AG09309 (cell line): ENCODE data around the gene DCUN1D3.
A peak's percentile ranks its signal among the peaks of the same experiment; 100 is the strongest.
"Not testable (repeated sequence)": the region's sequence is repeated elsewhere in the genome, so short reads cannot be mapped to it uniquely, and the experiment has no call there.

Source experiments
- DNase-seq: peaks from one replicate; pipeline ENCODE4 v3.0.0-alpha.2; 2010; ENCODE audit warnings: low read depth
- H3K4me3 ChIP-seq: 2 replicates; pipeline ENCODE4 v1.5.1; 2011; ENCODE audit warnings: mild to moderate bottlenecking, low read depth, low read length, moderate library complexity; ENCODE audit not compliant: control insufficient read depth
- CTCF ChIP-seq: IDR thresholded peaks from 2 replicates; pipeline ENCODE4 v1.5.1; 2011; ENCODE audit warnings: mild to moderate bottlenecking, low read depth, low read length, inconsistent platforms; ENCODE audit not compliant: insufficient read depth, control insufficient read depth; ENCODE audit errors: missing control alignments

The DCUN1D3 gene

GRCh38 chr16:20811889-20812439, 88.2 kb downstream of the DCUN1D3 start:
- no peak for TF ChIP-seq CTCF
- DNase-seq, result no peak
- H3K4me3 ChIP-seq, result no peak overlapping the region

DNA sequence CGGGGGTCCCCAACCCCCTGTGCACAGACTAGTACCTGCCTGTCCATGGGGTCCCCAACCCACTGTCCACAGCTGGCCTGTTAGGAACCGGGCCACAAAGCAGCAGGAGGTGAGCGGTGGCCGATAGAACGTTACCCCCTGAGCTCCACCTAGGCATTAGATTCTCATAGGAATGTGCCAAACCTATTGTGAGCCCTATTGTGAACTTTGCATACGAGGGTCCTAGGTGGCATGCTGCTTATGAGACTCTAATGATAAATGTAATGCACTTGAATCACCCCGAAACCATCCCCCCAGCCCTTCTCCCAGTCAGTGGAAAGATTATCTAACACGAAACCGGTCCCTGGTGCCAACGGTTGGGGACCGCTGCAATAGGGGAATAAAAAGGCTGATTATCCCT, 92.3 kb downstream of the DCUN1D3 start:
- DNase-seq, result no peak
- no peak for TF ChIP-seq CTCF
- H3K4me3 ChIP-seq, result no peak overlapping the region

- peak within 1 kb of the TSS; percentile 82 for H3K4me3 ChIP-seq
- peak; percentile 74 for TF ChIP-seq CTCF
- DNase-seq, result peak; percentile 61
Observed at GRCh38 chr16:20806168-20807050, 93.7 kb downstream of the DCUN1D3 start, which contains the start of the genes ERI2 and REXO5. Gene ERI2 (minus strand): TSS chr16:20806472. CDS start chr16:20806430, 42 bp downstream. Gene REXO5 (plus strand): TSS chr16:20806527. CDS start chr16:20806954, 427 bp downstream.

DNA sequence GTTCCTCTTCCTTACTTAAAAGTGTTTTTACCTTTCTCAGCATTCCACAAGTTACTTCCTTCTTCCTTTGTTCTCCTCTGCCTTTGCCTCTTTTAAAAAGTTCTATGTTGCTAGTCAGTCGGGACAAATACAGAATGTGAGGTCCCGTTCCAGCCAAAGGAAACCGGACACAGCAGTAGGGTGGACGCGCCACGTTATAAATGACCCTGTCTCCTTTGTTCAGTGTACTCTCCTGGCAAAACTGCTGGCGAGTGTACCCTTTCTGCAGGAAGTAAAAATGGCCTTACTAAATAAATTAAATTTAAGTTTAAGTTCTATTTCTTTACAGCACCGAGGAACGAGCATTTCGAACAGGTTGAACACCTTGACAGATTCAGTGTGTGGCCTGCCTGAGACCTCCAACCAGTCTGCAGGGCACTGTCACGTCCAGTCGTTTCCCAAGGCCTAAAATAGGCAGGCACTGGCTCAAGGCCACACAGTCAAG, 94.4 kb downstream of the DCUN1D3 start:
- peak overlapping the region; percentile 82 for H3K4me3 ChIP-seq
- DNase-seq, result not testable (repeated sequence)
